Memory B cell (primary cell): Measurements from ENCODE around the gene HENMT1.
"Not testable (repeated sequence)": the region's sequence is repeated elsewhere in the genome, so short reads cannot be mapped to it uniquely, and the experiment has no call there.

Experiments
- ATAC-seq: fragments of 150-1000 bp; cut with Tn5 transposase; 2 replicates; pipeline ENCODE4 v1.10.0; 2021; ENCODE audit warnings: low read depth, mild to moderate bottlenecking, moderate library complexity
- DNase-seq, 2 donors: peaks; one replicate each; pipeline ENCODE4 v3.0.0; 2022; ENCODE audit warnings: low spot score in 2 of 2
- H3K27ac Mint-ChIP-seq: one replicate; pipeline ENCODE4 v1.8.0; 2022; ENCODE audit warnings: mild to moderate bottlenecking, moderate library complexity, mixed read lengths
- H3K27me3 Mint-ChIP-seq: one replicate; pipeline ENCODE4 v1.8.0; 2022; ENCODE audit warnings: mixed read lengths
- H3K36me3 Mint-ChIP-seq: one replicate; pipeline ENCODE4 v1.8.0; 2022; ENCODE audit warnings: mild to moderate bottlenecking, mixed read lengths
- H3K4me1 Mint-ChIP-seq: one replicate; pipeline ENCODE4 v1.8.0; 2022; ENCODE audit warnings: mixed read lengths
- H3K4me3 Mint-ChIP-seq: one replicate; pipeline ENCODE4 v1.8.0; 2022; ENCODE audit warnings: mild to moderate bottlenecking, moderate library complexity, mixed read lengths
- H3K9me3 Mint-ChIP-seq: one replicate; pipeline ENCODE4 v1.8.0; 2022; ENCODE audit warnings: mixed read lengths

Gene HENMT1

DNA sequence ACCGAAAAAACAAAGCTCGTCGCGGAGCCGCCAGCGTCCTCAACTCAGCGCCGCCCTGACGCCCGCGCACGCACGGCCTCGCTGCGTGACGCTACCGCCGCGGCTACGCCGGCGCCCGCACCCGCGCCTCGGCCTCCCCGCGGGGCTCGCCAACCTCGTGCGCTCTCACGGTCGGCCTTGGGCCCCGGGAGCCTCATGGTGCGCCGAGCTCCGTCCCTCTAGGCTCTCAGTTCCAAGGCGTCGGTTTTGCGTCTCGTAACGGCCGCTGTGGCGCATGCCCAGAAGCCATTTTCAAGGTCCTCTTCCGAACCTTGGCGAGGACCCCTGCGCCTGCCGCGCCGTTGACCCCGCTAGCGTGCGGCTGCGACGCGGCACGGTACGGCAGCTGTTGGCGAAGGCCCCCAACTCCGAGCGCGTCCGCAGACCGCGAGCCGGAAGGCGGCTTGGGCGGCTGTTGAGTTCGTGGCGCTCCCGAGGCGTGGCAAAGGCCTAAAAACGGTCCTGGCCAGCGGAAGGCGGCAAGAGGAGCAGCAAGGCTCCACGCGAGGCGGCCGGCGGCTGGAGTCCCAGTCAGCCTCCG is at the start of gene HENMT1:
Gene HENMT1 (minus strand): TSS at position 64 of the 580 bp plus-strand sequence. CDS start 1,209 bp downstream, outside the sequence.
- peak within 1 kb of the TSS; percentile 84 for H3K4me3 Mint-ChIP-seq
- peak; percentile 82 for ATAC-seq
- H3K27me3 Mint-ChIP-seq = no peaks in the 10 kb centered on the region
- DNase-seq = peak; percentile 71 to 80
- peaks cover 1% of the 10 kb centered on the region for H3K36me3 Mint-ChIP-seq
- no peaks in the 10 kb centered on the region for H3K9me3 Mint-ChIP-seq
- no peaks in the 10 kb centered on the region for H3K4me1 Mint-ChIP-seq
- H3K27ac Mint-ChIP-seq = peak within 1 kb of the TSS; percentile 92

- no peak for DNase-seq
- no peaks in the 10 kb centered on the region for H3K4me1 Mint-ChIP-seq
- peaks cover 1% of the 10 kb centered on the region for H3K36me3 Mint-ChIP-seq
- peak; percentile 41 for ATAC-seq
- peaks cover 13% of the 10 kb centered on the region for H3K27me3 Mint-ChIP-seq
- no peak overlapping the region for H3K27ac Mint-ChIP-seq
- no peaks in the 10 kb centered on the region for H3K9me3 Mint-ChIP-seq
- H3K4me3 Mint-ChIP-seq = no peak overlapping the region
These were observed 48.1 kb upstream of the HENMT1 start for GRCh38 chr1:108708691-108709660.

GRCh38 chr1:108706643-108707042 is 45.8 kb upstream of the HENMT1 start:
- Mint-ChIP-seq H3K27me3 (peaks cover 13% of the 10 kb centered on the region), H3K4me3 (no peak overlapping the region), H3K27ac (no peak overlapping the region), H3K9me3 (no peaks in the 10 kb centered on the region), H3K4me1 (no peaks in the 10 kb centered on the region), H3K36me3 (peaks cover 2% of the 10 kb centered on the region)
- no peak for ATAC-seq
- DNase-seq = no peak

GRCh38 chr1:108704496-108704895 is 43.6 kb upstream of the HENMT1 start:
- H3K27me3 Mint-ChIP-seq = peaks cover 8% of the 10 kb centered on the region
- peaks cover 7% of the 10 kb centered on the region for H3K4me1 Mint-ChIP-seq
- H3K27ac Mint-ChIP-seq = no peak overlapping the region
- peaks cover 10% of the 10 kb centered on the region for H3K36me3 Mint-ChIP-seq
- H3K4me3 Mint-ChIP-seq = no peak overlapping the region
- DNase-seq (no peak), ATAC-seq (no peak)
- H3K9me3 Mint-ChIP-seq = no peaks in the 10 kb centered on the region

DNA sequence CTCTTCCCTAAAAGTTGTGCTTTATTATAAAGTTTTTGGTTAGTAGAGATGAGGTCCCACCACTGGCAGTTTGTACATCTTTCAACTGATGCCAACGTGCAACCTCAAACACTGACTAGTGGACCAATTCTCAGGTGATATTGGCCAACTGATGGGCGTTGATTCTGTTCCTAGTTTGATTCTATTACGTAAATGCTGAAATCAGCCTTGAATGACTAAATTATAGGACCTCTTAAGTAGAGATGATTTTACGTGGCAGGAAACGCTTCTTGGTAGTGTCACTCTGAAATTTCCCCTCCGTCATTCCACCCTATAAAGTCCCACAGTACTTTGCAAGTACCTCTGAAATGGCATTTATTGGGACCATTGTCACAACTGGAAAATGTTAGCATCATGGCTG is 43.0 kb upstream of the HENMT1 start:
- H3K27me3 Mint-ChIP-seq = peaks cover 6% of the 10 kb centered on the region
- ATAC-seq = peak; percentile 53
- no peak for DNase-seq
- H3K9me3 Mint-ChIP-seq = no peaks in the 10 kb centered on the region
- H3K4me1 Mint-ChIP-seq = peaks cover 12% of the 10 kb centered on the region
- no peak overlapping the region for H3K4me3 Mint-ChIP-seq
- H3K36me3 Mint-ChIP-seq = peaks cover 16% of the 10 kb centered on the region
- H3K27ac Mint-ChIP-seq = no peak overlapping the region

- not testable (repeated sequence) for H3K9me3 Mint-ChIP-seq, H3K27me3 Mint-ChIP-seq, H3K27ac Mint-ChIP-seq, ATAC-seq, DNase-seq, H3K4me3 Mint-ChIP-seq
- Mint-ChIP-seq H3K4me1 (peaks cover 12% of the 10 kb centered on the region), H3K36me3 (peaks cover 23% of the 10 kb centered on the region)
These were observed 41.2 kb upstream of the HENMT1 start for GRCh38 chr1:108702109-108702508.

- H3K36me3 Mint-ChIP-seq = peaks cover 23% of the 10 kb centered on the region
- DNase-seq (no peak), ATAC-seq (no peak)
- no peaks in the 10 kb centered on the region for H3K9me3 Mint-ChIP-seq
- no peaks in the 10 kb centered on the region for H3K27me3 Mint-ChIP-seq
- H3K4me3 Mint-ChIP-seq = no peak overlapping the region
- H3K4me1 Mint-ChIP-seq = peaks cover 12% of the 10 kb centered on the region
- H3K27ac Mint-ChIP-seq = no peak overlapping the region
These were observed 40.4 kb upstream of the HENMT1 start for GRCh38 chr1:108701176-108701849.

DNA sequence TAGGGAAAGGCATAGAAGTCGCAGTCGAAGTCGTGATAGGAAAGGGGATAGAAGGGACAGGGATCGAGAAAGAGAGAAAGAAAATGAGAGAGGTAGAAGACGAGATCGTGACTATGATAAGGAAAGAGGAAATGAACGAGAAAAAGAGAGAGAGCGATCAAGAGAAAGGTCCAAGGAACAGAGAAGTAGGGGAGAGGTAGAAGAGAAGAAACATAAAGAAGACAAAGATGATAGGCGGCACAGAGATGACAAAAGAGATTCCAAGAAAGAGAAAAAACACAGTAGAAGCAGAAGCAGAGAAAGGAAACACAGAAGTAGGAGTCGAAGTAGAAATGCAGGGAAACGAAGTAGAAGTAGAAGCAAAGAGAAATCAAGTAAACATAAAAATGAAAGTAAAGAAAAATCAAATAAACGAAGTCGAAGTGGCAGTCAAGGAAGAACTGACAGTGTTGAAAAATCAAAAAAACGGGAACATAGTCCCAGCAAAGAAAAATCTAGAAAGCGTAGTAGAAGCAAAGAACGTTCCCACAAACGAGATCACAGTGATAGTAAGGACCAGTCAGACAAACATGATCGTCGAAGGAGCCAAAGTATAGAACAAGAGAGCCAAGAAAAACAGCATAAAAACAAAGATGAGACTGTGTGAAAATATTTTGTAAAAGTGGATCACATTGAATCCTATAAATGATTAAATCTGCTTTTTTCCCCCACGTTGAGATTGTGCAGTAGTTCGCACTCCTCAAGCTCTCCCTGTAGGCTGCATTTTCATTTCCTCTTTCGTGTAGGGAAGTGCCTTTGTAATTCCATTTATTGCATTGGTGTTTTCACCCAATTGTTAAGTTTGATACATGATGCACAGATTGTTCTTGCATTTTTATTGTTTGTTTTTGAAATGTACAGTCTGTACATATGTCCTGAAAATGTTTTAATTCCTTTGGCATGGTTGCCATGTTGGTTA is 38.8 kb upstream of the HENMT1 start:
- no peak for ATAC-seq
- H3K9me3 Mint-ChIP-seq = no peaks in the 10 kb centered on the region
- H3K4me3 Mint-ChIP-seq = no peak overlapping the region
- peak overlapping the region; percentile 23 for H3K27ac Mint-ChIP-seq
- peaks cover 25% of the 10 kb centered on the region for H3K36me3 Mint-ChIP-seq
- DNase-seq = no peak
- no peaks in the 10 kb centered on the region for H3K27me3 Mint-ChIP-seq
- peaks cover 15% of the 10 kb centered on the region for H3K4me1 Mint-ChIP-seq

GRCh38 chr1:108695535-108695934 is 34.6 kb upstream of the HENMT1 start:
- Mint-ChIP-seq H3K27me3 (no peaks in the 10 kb centered on the region), H3K4me3 (no peak overlapping the region), H3K36me3 (peaks cover 24% of the 10 kb centered on the region), H3K9me3 (no peaks in the 10 kb centered on the region), H3K4me1 (peaks cover 36% of the 10 kb centered on the region), H3K27ac (peak overlapping the region; percentile 71)
- no peak for DNase-seq
- no peak for ATAC-seq

GRCh38 chr1:108692724-108693655 is 32.1 kb upstream of the HENMT1 start:
- peaks cover 7% of the 10 kb centered on the region for H3K36me3 Mint-ChIP-seq
- DNase-seq (peak in 1 of 2 donors; percentile 64), ATAC-seq (peak; percentile 71)
- H3K4me3 Mint-ChIP-seq = peak overlapping the region; percentile 96
- no peaks in the 10 kb centered on the region for H3K27me3 Mint-ChIP-seq
- no peaks in the 10 kb centered on the region for H3K9me3 Mint-ChIP-seq
- peaks cover 27% of the 10 kb centered on the region for H3K4me1 Mint-ChIP-seq
- peak overlapping the region; percentile 98 for H3K27ac Mint-ChIP-seq

- H3K27ac Mint-ChIP-seq = peak within 1 kb of the TSS; percentile 98
- H3K27me3 Mint-ChIP-seq = no peaks in the 10 kb centered on the region
- DNase-seq = peak; percentile 84 to 93
- H3K9me3 Mint-ChIP-seq = no peaks in the 10 kb centered on the region
- H3K36me3 Mint-ChIP-seq = peaks cover 3% of the 10 kb centered on the region
- peaks cover 27% of the 10 kb centered on the region for H3K4me1 Mint-ChIP-seq
- H3K4me3 Mint-ChIP-seq = peak within 1 kb of the TSS; percentile 96
- peak; percentile 89 for ATAC-seq
These were observed 31.2 kb upstream of the HENMT1 start, which contains the start of gene PRPF38B for GRCh38 chr1:108691942-108692723. Gene PRPF38B (plus strand): TSS chr1:108692310. CDS start chr1:108692592, 282 bp downstream.
